Mammary epithelial cell (primary cell): ENCODE measurements around the gene RNF4.

Source experiments
- EZH2 ChIP-seq: IDR thresholded peaks from 2 replicates; pipeline ENCODE4 v1.6.1; 2012; ENCODE audit warnings: low read length, inconsistent platforms, borderline replicate concordance
- TF ChIP-seq, protein P1 (sequence below), 2 donors: IDR thresholded peaks in 1 of 2; conservative IDR thresholded peaks in 1 of 2; 2 replicates each; pipeline ENCODE4 v1.5.1; 2011 to 2012; ENCODE audit warnings: inconsistent platforms in 2 of 2, low read length in 2 of 2, mild to moderate bottlenecking in 2 of 2, control low read depth in 1 of 2, low read depth in 1 of 2; ENCODE audit not compliant: insufficient read depth in 1 of 2; ENCODE audit errors: extremely low read depth in 1 of 2

DNA sequence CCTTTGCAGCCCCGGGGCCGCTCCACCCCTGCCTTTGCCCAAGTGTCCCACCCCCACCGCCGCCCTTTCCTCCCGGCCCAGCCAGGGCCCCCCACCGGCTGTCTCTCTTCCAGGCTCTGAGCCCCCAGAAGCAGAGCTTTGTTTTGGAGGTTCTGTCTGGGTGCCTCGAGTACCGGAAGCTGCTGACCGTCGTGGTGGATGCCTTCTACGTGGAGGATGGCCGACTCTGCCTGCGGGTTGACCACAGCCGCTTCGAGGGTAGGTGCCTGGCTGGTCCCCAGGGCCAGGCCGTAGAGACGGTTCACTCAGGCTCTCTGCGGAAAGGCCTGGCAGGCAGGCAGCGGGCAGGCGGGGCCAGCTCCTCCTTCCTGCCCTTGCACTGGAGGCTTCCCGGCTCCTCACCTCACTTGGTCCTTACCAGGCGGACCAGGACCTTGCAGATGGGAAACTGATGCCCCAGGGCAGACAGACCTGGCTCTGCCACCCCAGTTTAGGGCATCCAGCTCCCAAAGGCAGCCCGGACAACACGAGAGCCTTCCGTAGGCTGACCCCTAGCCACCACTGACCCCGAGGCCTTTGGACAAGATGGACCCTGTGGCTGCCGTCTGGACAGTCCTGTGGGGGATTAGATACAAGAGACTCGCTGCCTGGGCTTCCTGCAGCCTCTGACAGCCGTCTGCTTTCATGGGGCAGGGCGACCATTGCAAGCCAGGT lies 32.0 kb upstream of the RNF4 start:
- TF ChIP-seq, protein P1, sequence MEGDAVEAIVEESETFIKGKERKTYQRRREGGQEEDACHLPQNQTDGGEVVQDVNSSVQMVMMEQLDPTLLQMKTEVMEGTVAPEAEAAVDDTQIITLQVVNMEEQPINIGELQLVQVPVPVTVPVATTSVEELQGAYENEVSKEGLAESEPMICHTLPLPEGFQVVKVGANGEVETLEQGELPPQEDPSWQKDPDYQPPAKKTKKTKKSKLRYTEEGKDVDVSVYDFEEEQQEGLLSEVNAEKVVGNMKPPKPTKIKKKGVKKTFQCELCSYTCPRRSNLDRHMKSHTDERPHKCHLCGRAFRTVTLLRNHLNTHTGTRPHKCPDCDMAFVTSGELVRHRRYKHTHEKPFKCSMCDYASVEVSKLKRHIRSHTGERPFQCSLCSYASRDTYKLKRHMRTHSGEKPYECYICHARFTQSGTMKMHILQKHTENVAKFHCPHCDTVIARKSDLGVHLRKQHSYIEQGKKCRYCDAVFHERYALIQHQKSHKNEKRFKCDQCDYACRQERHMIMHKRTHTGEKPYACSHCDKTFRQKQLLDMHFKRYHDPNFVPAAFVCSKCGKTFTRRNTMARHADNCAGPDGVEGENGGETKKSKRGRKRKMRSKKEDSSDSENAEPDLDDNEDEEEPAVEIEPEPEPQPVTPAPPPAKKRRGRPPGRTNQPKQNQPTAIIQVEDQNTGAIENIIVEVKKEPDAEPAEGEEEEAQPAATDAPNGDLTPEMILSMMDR (conservative IDR thresholded peaks at IDR 0.05 in 1 of 2, IDR thresholded peaks at IDR 0.05 in 1 of 2; ENCODE audit: extremely low read depth in 1 of 2, insufficient read depth in 1 of 2, low read depth in 1 of 2, low read length in 2 of 2) = no peak
- no peak for TF ChIP-seq EZH2
